HepG2 (cell line): Measurements from ENCODE around the gene EGR1. TPM values are rescaled to one million over a fixed set of nuclear protein-coding genes. Genes with fewer than 3 reads are reported as not detected.
A peak's percentile ranks its signal among the peaks of the same experiment; 100 is the strongest.

Source experiments
- ATF7-NPFF ChIP-seq: sonication (generic); formaldehyde crosslinking; IDR thresholded peaks from 2 replicates; pipeline ENCODE4 v1.8.1; 2023; ENCODE audit warnings: mild to moderate bottlenecking, low read depth, missing genetic modification reagents, moderate library complexity
- CBX2 ChIP-seq, 2 experiments: fragments of 200-600 bp in 1 of 2; sonication (generic); formaldehyde crosslinking in 1 of 2; IDR thresholded peaks; 2 replicates each; pipeline versions ENCODE4 v1.7.0 to v1.8.1; 2018 to 2022; ENCODE audit warnings: low read depth in 2 of 2, low read length in 1 of 2, mild to moderate bottlenecking in 1 of 2, missing genetic modification reagents in 1 of 2
- ELF4 ChIP-seq: sonication (generic); formaldehyde crosslinking; IDR thresholded peaks from 2 replicates; pipeline ENCODE4 v1.5.0; 2020; ENCODE audit warnings: missing genetic modification reagents, mild to moderate bottlenecking, moderate library complexity, borderline replicate concordance
- ERF ChIP-seq: IDR thresholded peaks from 2 replicates; pipeline ENCODE4 v1.6.1; 2018; ENCODE audit warnings: missing biosample characterization, missing genetic modification reagents
- HDAC6 ChIP-seq: fragments of 200-600 bp; sonication (generic); IDR thresholded peaks from 2 replicates; pipeline ENCODE4 v1.7.0; 2017; ENCODE audit warnings: mild to moderate bottlenecking, antibody characterized with exemption, low read length, low read depth
- HNRNPUL1 ChIP-seq: fragments of 200-400 bp; formaldehyde crosslinking; IDR thresholded peaks from 2 replicates; pipeline ENCODE4 v1.6.1; 2017; ENCODE audit warnings: low read depth, mild to moderate bottlenecking, low read length, moderate library complexity
- HOXA9 ChIP-seq: sonication (generic); formaldehyde crosslinking; IDR thresholded peaks from 2 replicates; pipeline ENCODE4 v1.8.1; 2022; ENCODE audit warnings: missing genetic modification reagents, mild to moderate bottlenecking, moderate library complexity, borderline replicate concordance
- KDM1A ChIP-seq: IDR thresholded peaks from 2 replicates; pipeline ENCODE4 v1.6.1; 2016; ENCODE audit warnings: missing compliant biosample characterization
- NFIB ChIP-seq: sonication (generic); formaldehyde crosslinking; IDR thresholded peaks from 2 replicates; pipeline ENCODE4 v1.9.0; 2021; ENCODE audit warnings: missing genetic modification reagents, mild to moderate bottlenecking, borderline replicate concordance
- PHF21A ChIP-seq: sonication (generic); formaldehyde crosslinking; IDR thresholded peaks from 2 replicates; pipeline ENCODE4 v1.5.0; 2020; ENCODE audit warnings: mild to moderate bottlenecking, missing genetic modification reagents
- PLSCR1 ChIP-seq: sonication (generic); formaldehyde crosslinking; IDR thresholded peaks from 2 replicates; pipeline ENCODE4 v1.5.0; 2020; ENCODE audit warnings: missing genetic modification reagents, mild to moderate bottlenecking, borderline replicate concordance
- PRMT3 ChIP-seq: sonication (generic); formaldehyde crosslinking; IDR thresholded peaks from 2 replicates; pipeline ENCODE4 v1.8.1; 2022; ENCODE audit warnings: low read depth, mild to moderate bottlenecking, moderate library complexity, missing genetic modification reagents, borderline replicate concordance
- TFE3 ChIP-seq: IDR thresholded peaks from 2 replicates; pipeline ENCODE4 v1.6.1; 2016
- ZBTB7A ChIP-seq: sonication (generic); formaldehyde crosslinking; IDR thresholded peaks from 2 replicates; pipeline ENCODE4 v1.8.0; 2022; ENCODE audit warnings: mild to moderate bottlenecking, missing genetic modification reagents
- ZNF12 ChIP-seq: sonication (generic); formaldehyde crosslinking; IDR thresholded peaks from 2 replicates; pipeline ENCODE4 v1.5.0; 2020; ENCODE audit warnings: missing genetic modification reagents
- ZNF121 ChIP-seq: sonication (generic); formaldehyde crosslinking; IDR thresholded peaks from 2 replicates; pipeline ENCODE4 v1.5.0; 2020; ENCODE audit warnings: mild to moderate bottlenecking, missing genetic modification reagents
- ZNF264 ChIP-seq: sonication (generic); formaldehyde crosslinking; IDR thresholded peaks from 2 replicates; pipeline ENCODE4 v1.4.0; 2020; ENCODE audit warnings: missing genetic modification reagents
- ZNF484 ChIP-seq: sonication (generic); formaldehyde crosslinking; IDR thresholded peaks from 2 replicates; pipeline ENCODE4 v1.5.1; 2020; ENCODE audit warnings: mild to moderate bottlenecking, low read depth, missing genetic modification reagents, borderline replicate concordance
- ZNF501 ChIP-seq: sonication (generic); formaldehyde crosslinking; IDR thresholded peaks from 2 replicates; pipeline ENCODE4 v1.5.1; 2020; ENCODE audit warnings: mild to moderate bottlenecking, moderate library complexity, missing genetic modification reagents
- ZNF546 ChIP-seq: sonication (generic); formaldehyde crosslinking; conservative IDR thresholded peaks from 2 replicates; pipeline ENCODE4 v1.8.1; 2023; ENCODE audit warnings: mild to moderate bottlenecking, missing genetic modification reagents
- ZNF567 ChIP-seq: sonication (generic); formaldehyde crosslinking; IDR thresholded peaks from 2 replicates; pipeline ENCODE4 v1.8.1; 2023; ENCODE audit warnings: mild to moderate bottlenecking, missing genetic modification reagents, borderline replicate concordance
- ZNF652 ChIP-seq: IDR thresholded peaks from 2 replicates; pipeline ENCODE4 v1.6.1; 2016; ENCODE audit warnings: low read depth, borderline replicate concordance
- ZNF724P ChIP-seq: sonication (generic); formaldehyde crosslinking; IDR thresholded peaks from 2 replicates; pipeline ENCODE4 v1.8.0; 2022; ENCODE audit warnings: missing genetic modification reagents, borderline replicate concordance
- ZZZ3 ChIP-seq: sonication (generic); formaldehyde crosslinking; IDR thresholded peaks from 2 replicates; pipeline ENCODE4 v1.4.0; 2020; ENCODE audit warnings: missing genetic modification reagents, mild to moderate bottlenecking, borderline replicate concordance
- polyA plus RNA-seq, 8 experiments: library from polyadenylated mRNA; depleted of rRNA in 3 of 8; stranded (reverse) in 7 of 8; unstranded in 1 of 8; fragments of >200 nt; fragmentation: Illumina TruSeq in 4 of 8; extraction: Trizol in 4 of 8; gene quantifications; 2 replicates each; pipeline versions ENCODE4 v1.2.1 to v1.2.3, GENCODE V29; 2011 to 2016; ENCODE audit warnings: low read depth in 4 of 8, missing spikeins in 1 of 8, mixed read lengths in 1 of 8; ENCODE audit not compliant: insufficient read depth in 1 of 8
- total RNA-seq, 5 experiments: library from RNA; depleted of rRNA; stranded (reverse); fragments of >200 nt; fragmentation: Illumina TruSeq; extraction: Trizol; gene quantifications; 2 replicates each; pipeline ENCODE4 v1.2.3, GENCODE V29; 2016; ENCODE audit warnings: low read depth in 1 of 5
- TF ChIP-seq, protein P1 (sequence below): sonication (generic); formaldehyde crosslinking; IDR thresholded peaks from 2 replicates; pipeline ENCODE4 v1.5.0; 2020; ENCODE audit warnings: missing genetic modification reagents
- TF ChIP-seq, protein P2 (sequence below): sonication (generic); formaldehyde crosslinking; IDR thresholded peaks from 2 replicates; pipeline ENCODE4 v1.8.0; 2022; ENCODE audit warnings: mild to moderate bottlenecking, missing genetic modification reagents, moderate library complexity

EGR1 gene
- total and polyA plus RNA-seq, 2 of the 13 experiments (the other 11 are each of a cell fraction or from before 2014, with no cell fraction given), result 4.1 to 4.5 TPM

- TF ChIP-seq ZNF121 (CRISPR knock-in tag) (no peak), HNRNPUL1 (no peak), ZNF501 (CRISPR knock-in tag) (peak; percentile 42; the same call in 1 of the 2 replicates), NFIB (no peak), CBX2 (IDR thresholded peaks at IDR 0.05; ENCODE audit: low read depth, low read length) (no peak), CBX2 (CRISPR knock-in tag; IDR thresholded peaks at IDR 0.05; ENCODE audit: low read depth) (no peak), ELF4 (CRISPR knock-in tag) (no peak), HOXA9 (CRISPR knock-in tag) (no peak), KDM1A (CRISPR knock-in tag) (no peak), ZNF484 (CRISPR knock-in tag) (no peak), ZNF724P (CRISPR knock-in tag) (no peak), TFE3 (CRISPR knock-in tag) (no peak), ZNF652 (no peak), ZNF546 (CRISPR knock-in tag) (no peak), PHF21A (CRISPR knock-in tag) (no peak), ATF7-NPFF (CRISPR knock-in tag) (no peak), ZNF12 (CRISPR knock-in tag) (no peak), ZBTB7A (CRISPR knock-in tag) (no peak), HDAC6 (no peak), ZNF567 (CRISPR knock-in tag) (no peak), PLSCR1 (CRISPR knock-in tag) (no peak), ZNF264 (CRISPR knock-in tag) (no peak), ZZZ3 (no peak), ERF (CRISPR knock-in tag) (0 out of 2 replicates have a peak, but pooled peaks have one; percentile 49), PRMT3 (CRISPR knock-in tag) (no peak)
- TF ChIP-seq, protein P1, sequence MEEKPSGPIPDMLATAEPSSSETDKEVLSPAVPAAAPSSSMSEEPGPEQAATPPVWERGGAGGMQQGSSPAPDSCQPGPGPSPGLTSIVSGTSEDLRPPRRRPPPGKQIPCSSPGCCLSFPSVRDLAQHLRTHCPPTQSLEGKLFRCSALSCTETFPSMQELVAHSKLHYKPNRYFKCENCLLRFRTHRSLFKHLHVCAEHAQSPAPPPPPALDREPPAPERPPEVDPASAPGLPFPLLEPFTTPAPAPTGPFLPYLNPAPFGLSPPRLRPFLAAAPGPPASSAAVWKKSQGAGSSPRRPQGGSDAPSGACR, result no peak
- TF ChIP-seq, protein P2, sequence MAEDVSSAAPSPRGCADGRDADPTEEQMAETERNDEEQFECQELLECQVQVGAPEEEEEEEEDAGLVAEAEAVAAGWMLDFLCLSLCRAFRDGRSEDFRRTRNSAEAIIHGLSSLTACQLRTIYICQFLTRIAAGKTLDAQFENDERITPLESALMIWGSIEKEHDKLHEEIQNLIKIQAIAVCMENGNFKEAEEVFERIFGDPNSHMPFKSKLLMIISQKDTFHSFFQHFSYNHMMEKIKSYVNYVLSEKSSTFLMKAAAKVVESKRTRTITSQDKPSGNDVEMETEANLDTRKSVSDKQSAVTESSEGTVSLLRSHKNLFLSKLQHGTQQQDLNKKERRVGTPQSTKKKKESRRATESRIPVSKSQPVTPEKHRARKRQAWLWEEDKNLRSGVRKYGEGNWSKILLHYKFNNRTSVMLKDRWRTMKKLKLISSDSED (CRISPR knock-in tag), result no peak
These were observed 15.6 kb upstream of the EGR1 start (continued) for GRCh38 chr5:138449501-138450239.
